Astrocyte (in vitro differentiated cells and primary cell): ENCODE results near the gene DCDC1.

ENCODE experiments used
- CTCF ChIP-seq: IDR thresholded peaks from 2 replicates; pipeline ENCODE4 v1.5.1; 2011; ENCODE audit warnings: low read depth, mild to moderate bottlenecking, inconsistent platforms, low read length, moderate library complexity; ENCODE audit not compliant: insufficient read depth
- EZH2 ChIP-seq: IDR thresholded peaks from 2 replicates; pipeline ENCODE4 v1.6.1; 2012; ENCODE audit warnings: mild to moderate bottlenecking, low read length, inconsistent platforms; ENCODE audit not compliant: insufficient read depth

GRCh38 chr11:31233425-31233824, 136.1 kb downstream of the DCDC1 start:
- TF ChIP-seq EZH2, result no peak
- peak; percentile 13 for TF ChIP-seq CTCF
